GM12891 (cell line): ENCODE data around the gene PTGER2.

Experiments
- POLR2A ChIP-seq: IDR thresholded peaks from 2 replicates; pipeline ENCODE4 v1.6.1; 2011; ENCODE audit warnings: low read depth, low read length, control low read depth
- POLR2AphosphoS5 ChIP-seq: IDR thresholded peaks from 2 replicates; pipeline ENCODE4 v1.6.1; 2011; ENCODE audit warnings: low read depth, low read length, control low read depth
- POU2F2 ChIP-seq: IDR thresholded peaks from 2 replicates; pipeline ENCODE4 v1.6.1; 2011; ENCODE audit warnings: low read depth, mild to moderate bottlenecking, control low read depth, low read length, moderate library complexity
- SPI1 ChIP-seq: IDR thresholded peaks from 2 replicates; pipeline ENCODE4 v1.6.1; 2011; ENCODE audit warnings: low read depth, low read length, control low read depth
- TAF1 ChIP-seq: IDR thresholded peaks from 2 replicates; pipeline ENCODE4 v1.6.1; 2011; ENCODE audit warnings: low read depth, low read length, control low read depth

- TF ChIP-seq POLR2AphosphoS5 (no peak), TAF1 (no peak), POLR2A (no peak), SPI1 (no peak), POU2F2 (no peak)
Measured at GRCh38 chr14:52267501-52268278, 46.4 kb upstream of the PTGER2 start, which contains the start of gene PTGDR.
